ENCODE data around the gene HIGD1A. TPM values are rescaled to one million over a fixed set of nuclear protein-coding genes. Genes with fewer than 3 reads are reported as not detected.

The HIGD1A gene
- total RNA-seq, 1 experiment from 2014 or later = 77.6 TPM

- Histone ChIP-seq H3K9me3 (ENCODE audit: control insufficient read depth, low read depth, low read length) (no peaks in the 10 kb centered on the region), H2BK120ac (ENCODE audit: low read depth, low read length, poor library complexity, severe bottlenecking) (no peak overlapping the region), H3T11ph (ENCODE audit: low read length) (no peak overlapping the region), H4K5ac (ENCODE audit: insufficient read length, low read depth, low read length) (no peak overlapping the region), H3K18ac (ENCODE audit: insufficient read length, low read depth, low read length) (no peak overlapping the region), H2BK15ac (ENCODE audit: low read depth, low read length) (no peak overlapping the region), H3K4ac (ENCODE audit: low read depth, low read length) (no peak overlapping the region), H3K79me2 (ENCODE audit: insufficient read depth, low read length) (no peaks in the 10 kb centered on the region), H3K27me3 (ENCODE audit: insufficient read depth, low read length) (no peaks in the 10 kb centered on the region), H3K23ac (ENCODE audit: insufficient read length, low read depth, low read length) (no peak overlapping the region), H4K8ac (replicated peaks; ENCODE audit: insufficient read length, low read depth, low read length) (no peak overlapping the region), H3K56ac (ENCODE audit: insufficient read length, low read depth, low read length) (no peak overlapping the region), H2AFZ (ENCODE audit: low read length) (no peak overlapping the region), H3K23me2 (ENCODE audit: insufficient read length, low read depth, low read length, poor library complexity, severe bottlenecking) (no peaks in the 10 kb centered on the region), H3K79me1 (ENCODE audit: insufficient read depth, low read depth, low read length, poor library complexity, severe bottlenecking) (no peaks in the 10 kb centered on the region), H3K4me2 (ENCODE audit: insufficient read depth, insufficient read length, low read length) (no peak overlapping the region), H4K20me1 (ENCODE audit: control insufficient read depth, insufficient read depth, insufficient read length) (no peaks in the 10 kb centered on the region), H3K9ac (ENCODE audit: extremely low read depth, insufficient read length, low read length) (no peak overlapping the region), H2BK5ac (ENCODE audit: insufficient read length, low read length) (no peak overlapping the region), H2AK5ac (ENCODE audit: insufficient read length, low read length) (no peak overlapping the region), H3K4me1 (ENCODE audit: insufficient read depth, low read length) (peaks cover 3% of the 10 kb centered on the region; the same call in 1 of the 2 replicates), H4K91ac (ENCODE audit: insufficient read length, low read depth, low read length) (no peak overlapping the region), H2BK12ac (ENCODE audit: insufficient read length, low read depth, low read length) (no peak overlapping the region), H3K27ac (ENCODE audit: insufficient read length, low read depth, low read length) (no peak overlapping the region), H3K14ac (ENCODE audit: insufficient read depth, low read length) (no peak overlapping the region), H2BK20ac (ENCODE audit: low read depth, low read length, poor library complexity, severe bottlenecking) (no peak overlapping the region)
- Mint-ChIP-seq H3K36me3 (ENCODE audit: insufficient read depth in 1 of 3, low read depth in 3 of 3) (no peaks in the 10 kb centered on the region), H3K4me1 (peaks cover 21% of the 10 kb centered on the region in 2 experiments), H3K4me3 (no peak overlapping the region), H3K9me3 (no peaks in the 10 kb centered on the region), H3K27ac (peak overlapping the region in 1 of 3 experiments; percentile 73; a peak in 2 of 7 replicates), H3K27me3 (ENCODE audit: low read depth) (peaks cover 2% of the 10 kb centered on the region; the same call in 1 of the 2 replicates)
- TF ChIP-seq CTCF (conservative IDR thresholded peaks at IDR 0.05) = no peak
- DNase-seq = no peak
- no CpG with 5 or more reads among the region's 1 CpG for WGBS (ENCODE audit: extremely low coverage, insufficient read length, low lambda C conversion rate)
Observed at GRCh38 chr3:42844412-42844713, 40.1 kb upstream of the HIGD1A start.
